D721Med (cell line): ENCODE results near the gene ABCA13.

Experiments
- DNase-seq: peaks from one replicate; pipeline ENCODE4 v3.0.0; 2011; ENCODE audit warnings: low spot score; ENCODE audit not compliant: insufficient read length
- FAIRE-seq: peaks from 2 replicates; lab custom pipeline; 2011; peaks lifted over from hg19 to GRCh38; lab: Jason Lieb, UNC
- CTCF ChIP-seq: IDR thresholded peaks from 2 replicates; pipeline ENCODE4 v1.5.1; 2012; ENCODE audit warnings: mild to moderate bottlenecking, control low read depth; ENCODE audit not compliant: insufficient read depth; ENCODE audit errors: missing control alignments

The ABCA13 gene

GRCh38 chr7:48548667-48549066 lies 377.4 kb downstream of the ABCA13 start:
- DNase-seq (no peak), FAIRE-seq (no peak)
- TF ChIP-seq CTCF = no peak

- DNase-seq (no peak), FAIRE-seq (no peak)
- TF ChIP-seq CTCF = no peak
These were observed 380.4 kb downstream of the ABCA13 start for GRCh38 chr7:48551652-48552051.

GRCh38 chr7:48563334-48563733 lies 392.1 kb downstream of the ABCA13 start:
- FAIRE-seq (no peak), DNase-seq (no peak)
- TF ChIP-seq CTCF = no peak

GRCh38 chr7:48575516-48575915 lies 404.3 kb downstream of the ABCA13 start:
- FAIRE-seq (no peak), DNase-seq (no peak)
- no peak for TF ChIP-seq CTCF

GRCh38 chr7:48587475-48587874 lies 416.2 kb downstream of the ABCA13 start:
- no peak for FAIRE-seq
- DNase-seq = no peak
- no peak for TF ChIP-seq CTCF

- DNase-seq (no peak), FAIRE-seq (no peak)
- no peak for TF ChIP-seq CTCF
These were observed 423.1 kb downstream of the ABCA13 start for GRCh38 chr7:48594349-48594748.

GRCh38 chr7:48595756-48596155 lies 424.5 kb downstream of the ABCA13 start:
- FAIRE-seq = no peak
- DNase-seq = no peak

More at GRCh38 chr7:48595756-48596155, 424.5 kb downstream of the ABCA13 start:
- no peak for TF ChIP-seq CTCF
